ENCODE data around the gene PGBD5. TPM values are rescaled to one million over a fixed set of nuclear protein-coding genes. Genes with fewer than 3 reads are reported as not detected.
"Not testable (repeated sequence)": the region's sequence is repeated elsewhere in the genome, so short reads cannot be mapped to it uniquely, and the experiment has no call there.

Gene PGBD5
- total RNA-seq, 1 donor from 2014 or later, result 8.7 TPM

GRCh38 chr1:230407351-230407750 is 18.8 kb downstream of the PGBD5 start:
- Mint-ChIP-seq H3K4me1 (ENCODE audit: unreplicated experiment) (no peaks in the 10 kb centered on the region), H3K36me3 (no peaks in the 10 kb centered on the region), H3K27me3 (no peaks in the 10 kb centered on the region), H3K9me3 (peaks cover 6% of the 10 kb centered on the region), H3K27ac (peak overlapping the region; percentile 44), H3K4me3 (no peak overlapping the region)
- TF ChIP-seq CTCF (conservative IDR thresholded peaks at IDR 0.05), result no peak
- DNase-seq (ENCODE audit: extremely low spot score, unreplicated experiment), result no peak

- H3K9me3 Mint-ChIP-seq; DNase-seq (ENCODE audit: extremely low spot score, unreplicated experiment); H3K27me3 Mint-ChIP-seq; H3K4me3 Mint-ChIP-seq; H3K4me1 Mint-ChIP-seq (ENCODE audit: unreplicated experiment); H3K36me3 Mint-ChIP-seq; H3K27ac Mint-ChIP-seq: not testable (repeated sequence)
Observed at GRCh38 chr1:230406727-230407126, 19.4 kb downstream of the PGBD5 start.

GRCh38 chr1:230403442-230403841 is 22.7 kb downstream of the PGBD5 start:
- Mint-ChIP-seq H3K9me3 (peaks cover 6% of the 10 kb centered on the region), H3K27ac (no peak overlapping the region), H3K4me1 (ENCODE audit: unreplicated experiment) (peaks cover 9% of the 10 kb centered on the region), H3K4me3 (no peak overlapping the region), H3K27me3 (no peaks in the 10 kb centered on the region), H3K36me3 (no peaks in the 10 kb centered on the region)
- DNase-seq (ENCODE audit: extremely low spot score, unreplicated experiment), result no peak
- no peak for TF ChIP-seq CTCF (conservative IDR thresholded peaks at IDR 0.05)

GRCh38 chr1:230401763-230402294 is 24.3 kb downstream of the PGBD5 start:
- H3K27me3 Mint-ChIP-seq, result no peaks in the 10 kb centered on the region
- no peaks in the 10 kb centered on the region for H3K9me3 Mint-ChIP-seq
- H3K4me1 Mint-ChIP-seq (ENCODE audit: unreplicated experiment), result peaks cover 9% of the 10 kb centered on the region
- H3K4me3 Mint-ChIP-seq, result no peak overlapping the region
- no peak for DNase-seq (ENCODE audit: extremely low spot score, unreplicated experiment)
- TF ChIP-seq CTCF (conservative IDR thresholded peaks at IDR 0.05), result no peak
- H3K36me3 Mint-ChIP-seq, result no peaks in the 10 kb centered on the region
- H3K27ac Mint-ChIP-seq, result no peak overlapping the region

GRCh38 chr1:230401101-230401500 is 25.0 kb downstream of the PGBD5 start:
- H3K36me3 Mint-ChIP-seq, result no peaks in the 10 kb centered on the region
- no peaks in the 10 kb centered on the region for H3K9me3 Mint-ChIP-seq
- no peak overlapping the region for H3K27ac Mint-ChIP-seq
- no peak for TF ChIP-seq CTCF (conservative IDR thresholded peaks at IDR 0.05)
- no peak for DNase-seq (ENCODE audit: extremely low spot score, unreplicated experiment)
- peaks cover 9% of the 10 kb centered on the region for H3K4me1 Mint-ChIP-seq (ENCODE audit: unreplicated experiment)
- H3K4me3 Mint-ChIP-seq, result no peak overlapping the region
- no peaks in the 10 kb centered on the region for H3K27me3 Mint-ChIP-seq

- Mint-ChIP-seq H3K27me3 (no peaks in the 10 kb centered on the region), H3K9me3 (no peaks in the 10 kb centered on the region), H3K36me3 (no peaks in the 10 kb centered on the region), H3K4me1 (ENCODE audit: unreplicated experiment) (peaks cover 9% of the 10 kb centered on the region), H3K4me3 (no peak overlapping the region), H3K27ac (no peak overlapping the region)
- DNase-seq (ENCODE audit: extremely low spot score, unreplicated experiment), result no peak
- TF ChIP-seq CTCF (conservative IDR thresholded peaks at IDR 0.05), result no peak
Observed at GRCh38 chr1:230400007-230400344, 26.2 kb downstream of the PGBD5 start.

Data from type B pancreatic cell (in vitro differentiated cells).